Measurements from ENCODE around the gene PRH1. TPM values are rescaled to one million over a fixed set of nuclear protein-coding genes. Genes with fewer than 3 reads are reported as not detected.

PRH1 gene
- total RNA-seq, result 13.9 TPM
- long read RNA-seq, partial matches to known transcripts, result 1 of 3 reads
- long read RNA-seq, other reads (novel, unspliced or antisense), result 2 of 3 reads

DNA sequence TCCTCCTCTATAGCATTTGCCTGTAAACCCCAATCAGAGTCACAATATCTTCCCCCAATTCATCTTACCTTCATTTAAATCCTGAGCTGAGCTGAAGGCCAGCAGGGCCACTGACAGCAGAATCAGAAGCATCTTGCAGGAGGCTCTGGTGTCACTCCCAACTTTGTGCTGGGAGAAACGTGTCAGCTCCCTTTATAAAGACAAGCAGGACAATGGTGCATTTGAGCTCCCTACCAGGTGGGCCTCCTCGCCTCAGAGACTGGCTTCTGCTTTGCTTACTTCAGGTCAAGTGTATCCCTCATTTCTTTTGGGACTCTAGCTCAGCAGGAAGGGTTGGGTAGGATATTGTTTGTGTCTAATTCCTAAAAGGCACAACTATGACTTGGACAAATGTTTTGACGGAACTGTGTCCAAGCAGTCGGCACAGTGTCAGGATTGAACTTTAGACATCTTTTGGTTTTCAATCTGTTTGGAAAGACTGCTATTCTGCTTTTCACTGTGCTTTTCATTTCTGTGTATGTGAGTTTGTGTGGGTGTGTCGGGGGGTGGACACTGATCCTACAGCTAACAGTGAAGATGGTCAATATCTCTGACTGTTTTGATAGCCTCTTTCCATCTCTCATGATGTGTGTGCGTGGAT lies at the start of gene PRH1:
TSS of gene PRH1 (minus strand) at position 170 of the 640 bp plus-strand sequence. CDS start at position 132, 38 bp downstream.
- Histone ChIP-seq H3K36me3 (no peaks in the 10 kb centered on the region), H3K4me1 (no peaks in the 10 kb centered on the region), H3K27me3 (ENCODE audit: low read depth) (no peaks in the 10 kb centered on the region), H3K27ac (no peak within 1 kb of the TSS), H3K9me3 (no peaks in the 10 kb centered on the region), H3K4me3 (no peak within 1 kb of the TSS)
- intact Hi-C loops (cut with DNase I), result no loop called here
- no peak for ATAC-seq
- no peak for DNase-seq
- TF ChIP-seq, protein P1, sequence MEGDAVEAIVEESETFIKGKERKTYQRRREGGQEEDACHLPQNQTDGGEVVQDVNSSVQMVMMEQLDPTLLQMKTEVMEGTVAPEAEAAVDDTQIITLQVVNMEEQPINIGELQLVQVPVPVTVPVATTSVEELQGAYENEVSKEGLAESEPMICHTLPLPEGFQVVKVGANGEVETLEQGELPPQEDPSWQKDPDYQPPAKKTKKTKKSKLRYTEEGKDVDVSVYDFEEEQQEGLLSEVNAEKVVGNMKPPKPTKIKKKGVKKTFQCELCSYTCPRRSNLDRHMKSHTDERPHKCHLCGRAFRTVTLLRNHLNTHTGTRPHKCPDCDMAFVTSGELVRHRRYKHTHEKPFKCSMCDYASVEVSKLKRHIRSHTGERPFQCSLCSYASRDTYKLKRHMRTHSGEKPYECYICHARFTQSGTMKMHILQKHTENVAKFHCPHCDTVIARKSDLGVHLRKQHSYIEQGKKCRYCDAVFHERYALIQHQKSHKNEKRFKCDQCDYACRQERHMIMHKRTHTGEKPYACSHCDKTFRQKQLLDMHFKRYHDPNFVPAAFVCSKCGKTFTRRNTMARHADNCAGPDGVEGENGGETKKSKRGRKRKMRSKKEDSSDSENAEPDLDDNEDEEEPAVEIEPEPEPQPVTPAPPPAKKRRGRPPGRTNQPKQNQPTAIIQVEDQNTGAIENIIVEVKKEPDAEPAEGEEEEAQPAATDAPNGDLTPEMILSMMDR (IDR thresholded peaks at IDR 0.05), result no peak

DNA sequence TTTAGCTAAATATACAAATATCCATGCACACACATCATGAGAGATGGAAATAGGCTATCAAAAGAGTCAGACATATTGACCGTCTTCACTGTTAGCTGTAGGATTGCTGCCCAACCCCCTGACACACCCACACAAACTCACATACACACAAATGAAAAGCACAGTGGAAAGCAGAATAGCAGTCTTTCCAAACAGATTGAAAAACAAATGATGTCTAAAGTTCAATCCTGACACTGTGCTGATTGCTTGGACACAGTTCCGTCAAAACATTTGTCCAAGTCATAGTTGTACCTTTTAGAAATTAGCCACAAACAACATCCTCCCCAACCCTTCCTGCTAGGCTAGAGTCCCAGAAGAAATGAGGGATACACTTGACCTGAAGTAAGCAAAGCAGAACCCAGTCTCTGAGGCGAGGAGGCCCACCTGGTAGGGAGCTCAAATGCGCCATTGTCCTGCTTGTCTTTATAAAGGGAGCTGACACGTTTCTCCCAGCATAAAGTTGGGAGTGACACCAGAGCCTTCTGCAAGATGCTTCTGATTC lies 44.8 kb upstream of the PRH1 start, which contains the start of gene PRH2:
TSS of gene PRH2 (plus strand) at position 491 of the 541 bp plus-strand sequence. CDS start at position 529, 38 bp downstream.
- Histone ChIP-seq H3K27ac (no peak within 1 kb of the TSS), H3K27me3 (ENCODE audit: low read depth) (no peaks in the 10 kb centered on the region), H3K36me3 (no peaks in the 10 kb centered on the region), H3K9me3 (no peaks in the 10 kb centered on the region), H3K4me1 (no peaks in the 10 kb centered on the region), H3K4me3 (no peak within 1 kb of the TSS)
- intact Hi-C loops (cut with DNase I), result no loop called here
- ATAC-seq (no peak), DNase-seq (no peak)
- TF ChIP-seq, protein P1 (IDR thresholded peaks at IDR 0.05), result no peak

DNA sequence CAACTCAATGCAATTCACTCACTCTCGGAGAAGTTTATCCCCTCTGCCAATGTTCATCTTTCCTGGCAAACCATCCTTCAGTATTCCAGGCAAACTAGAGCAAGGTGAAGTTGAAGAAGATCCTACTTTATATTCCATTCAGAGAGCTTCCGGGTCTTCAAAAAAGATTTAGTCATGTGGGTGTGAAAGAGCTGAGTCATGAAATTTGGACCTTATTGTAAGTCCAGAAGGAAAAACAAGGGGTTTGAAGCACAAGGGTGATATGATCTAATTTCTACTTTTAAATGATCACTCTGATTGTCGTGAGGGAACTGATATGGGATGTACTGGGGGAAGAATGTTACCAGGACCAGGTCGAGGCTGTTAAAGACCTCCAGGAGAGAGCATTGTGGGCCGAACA lies 42.2 kb upstream of the PRH1 start:
- Histone ChIP-seq H3K27ac (no peak overlapping the region), H3K36me3 (no peaks in the 10 kb centered on the region), H3K4me3 (no peak overlapping the region), H3K27me3 (ENCODE audit: low read depth) (no peaks in the 10 kb centered on the region), H3K4me1 (no peaks in the 10 kb centered on the region), H3K9me3 (no peaks in the 10 kb centered on the region)
- DNase-seq, result no peak
- TF ChIP-seq, protein P1 (IDR thresholded peaks at IDR 0.05), result no peak
- no peak for ATAC-seq
- intact Hi-C loops (cut with DNase I), result no loop called here

DNA sequence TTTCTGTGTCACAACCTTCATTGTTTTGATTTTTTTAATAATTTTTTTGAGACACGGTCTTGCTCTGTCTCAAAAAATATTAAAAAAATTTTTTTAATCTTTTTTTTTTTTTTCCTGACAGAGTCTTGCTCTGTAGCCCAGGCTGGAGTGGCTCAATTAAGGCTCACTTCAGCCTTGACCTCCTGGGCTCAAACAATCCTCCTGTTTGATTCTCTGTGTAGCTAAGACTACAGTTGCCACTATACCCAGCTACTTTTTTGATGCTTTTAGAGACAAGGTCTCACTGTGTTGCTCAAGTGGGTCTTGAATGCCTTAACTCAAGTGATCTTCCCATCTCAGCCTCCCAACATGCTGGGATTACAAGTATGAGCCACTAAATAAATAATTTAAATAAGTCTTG lies 35.8 kb upstream of the PRH1 start:
- TF ChIP-seq, protein P1 (IDR thresholded peaks at IDR 0.05), result no peak
- H3K27ac ChIP-seq, result no peak overlapping the region
- H3K4me3 ChIP-seq, result no peak overlapping the region
- H3K9me3 ChIP-seq, result no peaks in the 10 kb centered on the region
- H3K27me3 ChIP-seq (ENCODE audit: low read depth), result no peaks in the 10 kb centered on the region
- ATAC-seq, result no peak
- no peaks in the 10 kb centered on the region for H3K4me1 ChIP-seq
- DNase-seq, result no peak
- intact Hi-C loops (cut with DNase I), result no loop called here
- H3K36me3 ChIP-seq, result no peaks in the 10 kb centered on the region

DNA sequence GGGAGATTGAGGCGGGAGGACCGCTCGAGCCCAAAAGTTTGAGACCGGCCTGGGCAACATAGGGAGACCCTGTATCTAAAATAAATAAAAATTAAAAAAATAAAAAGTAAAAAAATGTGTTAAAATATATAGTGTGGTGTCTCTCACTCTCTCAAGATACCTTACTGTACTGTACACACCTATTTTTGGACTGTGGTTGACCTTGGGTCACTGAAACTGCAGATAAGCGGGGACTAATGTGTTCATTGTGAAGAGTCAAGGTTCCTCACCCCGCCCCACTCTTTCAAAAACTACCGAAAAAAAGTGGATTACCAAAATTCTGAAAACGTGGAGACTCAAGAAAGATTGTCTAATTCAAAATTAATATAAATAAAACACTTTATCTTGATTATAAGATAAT lies 26.3 kb upstream of the PRH1 start:
- TF ChIP-seq, protein P1 (IDR thresholded peaks at IDR 0.05), result no peak
- no peak for ATAC-seq
- Histone ChIP-seq H3K4me3 (no peak overlapping the region), H3K27ac (no peak overlapping the region), H3K4me1 (no peaks in the 10 kb centered on the region), H3K27me3 (ENCODE audit: low read depth) (no peaks in the 10 kb centered on the region), H3K9me3 (peaks cover 4% of the 10 kb centered on the region), H3K36me3 (no peaks in the 10 kb centered on the region)
- intact Hi-C loops (cut with DNase I), result no loop called here
- no peak for DNase-seq
